Measurements from ENCODE around the gene CNTN1.

DNA sequence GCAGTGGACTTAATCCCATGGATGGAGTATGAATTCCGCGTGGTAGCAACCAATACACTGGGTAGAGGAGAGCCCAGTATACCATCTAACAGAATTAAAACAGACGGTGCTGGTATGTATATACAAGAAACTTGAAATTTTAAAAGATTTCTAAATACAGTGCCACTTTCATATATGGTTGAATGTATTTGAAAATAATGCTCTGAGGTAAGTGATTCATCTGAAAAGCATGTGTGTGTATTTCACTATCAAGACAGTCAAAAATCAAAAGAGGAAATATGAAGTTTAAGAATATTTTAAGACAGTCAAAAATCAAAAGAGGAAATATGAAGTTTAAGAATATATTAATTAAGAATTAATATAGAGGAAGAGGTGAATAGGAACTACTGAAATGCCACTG is 300.9 kb downstream of the CNTN1 start:
- TF ChIP-seq RAD21 (IDR thresholded peaks at IDR 0.05; ENCODE audit: low read length) (no peak), POLR2A (IDR thresholded peaks at IDR 0.05; ENCODE audit: low read depth, low read length) (no peak), MXI1 (IDR thresholded peaks at IDR 0.05; ENCODE audit: borderline replicate concordance, low read depth, low read length) (no peak)
- TF ChIP-seq, protein P1, sequence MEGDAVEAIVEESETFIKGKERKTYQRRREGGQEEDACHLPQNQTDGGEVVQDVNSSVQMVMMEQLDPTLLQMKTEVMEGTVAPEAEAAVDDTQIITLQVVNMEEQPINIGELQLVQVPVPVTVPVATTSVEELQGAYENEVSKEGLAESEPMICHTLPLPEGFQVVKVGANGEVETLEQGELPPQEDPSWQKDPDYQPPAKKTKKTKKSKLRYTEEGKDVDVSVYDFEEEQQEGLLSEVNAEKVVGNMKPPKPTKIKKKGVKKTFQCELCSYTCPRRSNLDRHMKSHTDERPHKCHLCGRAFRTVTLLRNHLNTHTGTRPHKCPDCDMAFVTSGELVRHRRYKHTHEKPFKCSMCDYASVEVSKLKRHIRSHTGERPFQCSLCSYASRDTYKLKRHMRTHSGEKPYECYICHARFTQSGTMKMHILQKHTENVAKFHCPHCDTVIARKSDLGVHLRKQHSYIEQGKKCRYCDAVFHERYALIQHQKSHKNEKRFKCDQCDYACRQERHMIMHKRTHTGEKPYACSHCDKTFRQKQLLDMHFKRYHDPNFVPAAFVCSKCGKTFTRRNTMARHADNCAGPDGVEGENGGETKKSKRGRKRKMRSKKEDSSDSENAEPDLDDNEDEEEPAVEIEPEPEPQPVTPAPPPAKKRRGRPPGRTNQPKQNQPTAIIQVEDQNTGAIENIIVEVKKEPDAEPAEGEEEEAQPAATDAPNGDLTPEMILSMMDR (conservative IDR thresholded peaks at IDR 0.05; ENCODE audit: low read depth, low read length), result no peak
- TF ChIP-seq, protein P2, sequence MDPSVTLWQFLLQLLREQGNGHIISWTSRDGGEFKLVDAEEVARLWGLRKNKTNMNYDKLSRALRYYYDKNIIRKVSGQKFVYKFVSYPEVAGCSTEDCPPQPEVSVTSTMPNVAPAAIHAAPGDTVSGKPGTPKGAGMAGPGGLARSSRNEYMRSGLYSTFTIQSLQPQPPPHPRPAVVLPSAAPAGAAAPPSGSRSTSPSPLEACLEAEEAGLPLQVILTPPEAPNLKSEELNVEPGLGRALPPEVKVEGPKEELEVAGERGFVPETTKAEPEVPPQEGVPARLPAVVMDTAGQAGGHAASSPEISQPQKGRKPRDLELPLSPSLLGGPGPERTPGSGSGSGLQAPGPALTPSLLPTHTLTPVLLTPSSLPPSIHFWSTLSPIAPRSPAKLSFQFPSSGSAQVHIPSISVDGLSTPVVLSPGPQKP (IDR thresholded peaks at IDR 0.05; ENCODE audit: borderline replicate concordance, low read depth, low read length), result no peak
- TF ChIP-seq, protein P3, sequence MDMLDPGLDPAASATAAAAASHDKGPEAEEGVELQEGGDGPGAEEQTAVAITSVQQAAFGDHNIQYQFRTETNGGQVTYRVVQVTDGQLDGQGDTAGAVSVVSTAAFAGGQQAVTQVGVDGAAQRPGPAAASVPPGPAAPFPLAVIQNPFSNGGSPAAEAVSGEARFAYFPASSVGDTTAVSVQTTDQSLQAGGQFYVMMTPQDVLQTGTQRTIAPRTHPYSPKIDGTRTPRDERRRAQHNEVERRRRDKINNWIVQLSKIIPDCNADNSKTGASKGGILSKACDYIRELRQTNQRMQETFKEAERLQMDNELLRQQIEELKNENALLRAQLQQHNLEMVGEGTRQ (IDR thresholded peaks at IDR 0.05; ENCODE audit: low read depth, low read length), result no peak

All from IMR-90 (cell line).